GM18868 (cell line): Measurements from ENCODE around the gene FGF14.
"Not testable (repeated sequence)": the region's sequence is repeated elsewhere in the genome, so short reads cannot be mapped to it uniquely, and the experiment has no call there.

Source experiments
- ATAC-seq: cut with Tn5 transposase; IDR thresholded peaks from one replicate; pipeline ENCODE4 v1.9.1; 2021; ENCODE audit warnings: mild to moderate bottlenecking, moderate library complexity; ENCODE audit not compliant: unreplicated experiment

The FGF14 gene

DNA sequence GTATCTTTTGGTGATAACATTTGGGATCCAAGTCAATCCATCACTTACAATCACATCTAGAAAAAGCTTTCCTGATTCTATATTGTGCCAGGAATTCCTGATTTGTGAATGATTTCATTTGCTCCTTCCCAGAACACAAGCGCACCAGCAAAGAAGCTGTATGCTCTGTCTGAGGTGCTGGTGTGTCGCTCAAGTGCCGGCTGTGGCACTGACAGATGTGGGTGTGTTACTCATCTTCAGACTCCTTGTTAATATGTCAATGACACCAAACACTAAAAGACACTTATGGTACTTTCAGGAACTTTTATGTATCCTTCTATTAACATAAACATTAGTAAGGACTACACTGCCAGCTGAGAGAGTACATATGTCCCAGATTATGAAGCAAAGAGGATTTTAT is 520.3 kb downstream of the FGF14 start:
- ATAC-seq, result no peak

GRCh38 chr13:101880581-101880980 is 521.3 kb downstream of the FGF14 start:
- ATAC-seq, result no peak

GRCh38 chr13:101876951-101877350 is 524.9 kb downstream of the FGF14 start:
- no peak for ATAC-seq

GRCh38 chr13:101875717-101876393 is 526.0 kb downstream of the FGF14 start:
- no peak for ATAC-seq

GRCh38 chr13:101875091-101875490 is 526.8 kb downstream of the FGF14 start:
- no peak for ATAC-seq

DNA sequence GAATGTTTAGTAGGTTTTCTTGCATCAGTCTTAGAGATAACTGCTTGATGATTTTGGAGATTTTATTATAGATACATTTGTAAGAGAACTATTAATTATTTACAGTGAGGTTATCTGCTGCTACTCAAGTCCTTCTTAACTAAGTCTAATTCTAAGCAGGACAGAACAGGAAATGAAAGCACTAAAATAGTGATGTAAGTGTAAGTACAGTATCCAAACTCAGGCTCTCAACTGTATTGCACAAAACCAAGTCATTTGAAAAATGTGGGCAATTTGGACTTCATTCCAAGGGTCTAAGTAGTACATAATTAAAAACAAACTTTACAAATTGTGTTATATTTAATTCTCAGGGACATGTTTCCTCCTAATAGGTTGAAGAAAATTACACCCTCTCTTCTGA is 532.3 kb downstream of the FGF14 start:
- ATAC-seq, result no peak

DNA sequence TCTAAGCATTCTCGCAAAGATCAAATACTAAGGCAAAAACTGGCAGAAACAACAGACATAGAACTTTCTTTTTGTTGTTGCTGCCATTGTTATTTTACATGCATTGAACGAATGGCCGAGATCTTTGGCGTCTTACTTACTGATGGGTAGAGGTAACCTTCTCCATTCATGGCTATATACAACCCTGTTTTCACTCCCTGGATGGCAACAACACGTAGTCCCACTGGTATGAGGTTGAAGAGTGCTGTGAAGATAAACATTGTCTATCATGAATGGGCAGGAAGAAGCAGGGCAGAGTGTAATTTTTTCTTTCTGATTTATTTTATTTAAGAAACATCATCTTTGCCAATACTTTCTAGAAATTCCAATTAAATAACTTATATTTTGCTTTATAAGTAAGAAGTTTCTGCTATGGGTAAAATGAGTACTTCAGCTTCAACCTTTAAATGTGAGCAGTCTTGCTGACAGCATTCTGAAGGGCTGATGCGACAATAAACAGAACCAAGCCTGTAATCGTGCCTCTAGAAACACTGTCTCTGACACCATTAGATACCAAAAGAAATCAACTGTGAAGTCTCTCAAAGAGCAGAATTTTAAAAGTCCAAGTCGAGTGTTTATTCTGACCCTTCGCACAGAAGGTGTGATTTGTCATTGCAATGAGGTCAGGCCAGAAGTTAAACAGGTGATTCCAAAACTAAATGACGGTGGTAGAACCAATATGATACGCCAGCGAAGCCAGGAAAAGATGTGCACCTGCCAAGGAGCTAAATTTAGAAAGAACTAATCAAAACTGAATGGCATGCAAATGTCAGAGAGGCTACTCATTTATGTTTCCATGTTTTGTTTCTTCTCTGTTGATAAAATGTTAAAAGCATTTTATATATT is 533.0 kb downstream of the FGF14 start:
- ATAC-seq, result no peak

DNA sequence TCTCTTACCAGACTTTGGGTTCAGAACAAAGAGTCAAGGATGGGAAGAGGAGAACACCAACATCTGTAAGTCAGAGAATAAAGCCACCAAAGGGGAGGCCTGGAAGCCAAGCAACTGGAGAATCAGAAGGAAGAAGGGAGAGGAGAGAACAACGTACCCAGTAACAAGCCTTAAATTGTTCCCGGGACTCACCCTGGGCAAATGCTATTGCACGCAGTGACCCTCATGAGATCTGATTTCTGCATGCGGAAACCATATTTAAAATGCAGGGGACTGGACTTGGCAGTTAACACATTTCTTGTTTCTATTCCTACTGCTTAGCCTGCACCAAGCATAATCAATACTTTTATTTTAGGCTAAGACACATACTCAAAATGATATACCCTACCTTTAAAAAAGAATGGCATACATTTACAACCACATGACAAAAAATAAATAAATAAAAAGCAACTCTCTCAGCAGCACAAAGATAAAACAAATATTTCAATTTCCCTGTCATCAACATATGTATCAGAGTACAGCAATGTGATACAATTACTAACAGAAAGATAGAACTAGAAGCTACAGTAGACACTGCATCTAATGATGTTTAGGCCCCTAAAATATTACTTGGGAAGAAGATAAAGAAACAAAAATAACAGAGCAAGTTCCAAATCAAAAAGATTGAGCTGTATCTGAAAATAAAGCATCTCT is 534.8 kb downstream of the FGF14 start:
- ATAC-seq, result no peak

GRCh38 chr13:101858860-101859259 is 543.0 kb downstream of the FGF14 start:
- ATAC-seq, result no peak

DNA sequence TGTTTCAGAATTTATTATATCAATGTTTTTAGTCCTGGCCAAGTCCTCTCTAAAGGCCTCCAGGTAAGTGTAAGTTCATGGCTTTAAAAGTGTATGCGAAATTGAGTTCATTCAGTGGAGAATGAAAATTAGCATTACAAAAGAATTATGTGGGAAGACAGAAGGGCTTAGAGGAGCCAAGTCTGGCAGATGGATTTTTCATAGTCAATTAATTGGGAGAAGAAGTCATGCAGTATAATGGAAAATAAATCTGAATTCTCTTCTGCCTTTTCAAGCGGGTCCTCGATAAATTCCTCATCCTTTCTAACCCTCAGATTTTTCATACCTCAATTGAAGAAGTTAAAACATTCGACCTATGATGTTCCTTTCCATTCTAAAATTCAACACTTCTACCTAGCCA is 555.1 kb downstream of the FGF14 start:
- ATAC-seq, result no peak

DNA sequence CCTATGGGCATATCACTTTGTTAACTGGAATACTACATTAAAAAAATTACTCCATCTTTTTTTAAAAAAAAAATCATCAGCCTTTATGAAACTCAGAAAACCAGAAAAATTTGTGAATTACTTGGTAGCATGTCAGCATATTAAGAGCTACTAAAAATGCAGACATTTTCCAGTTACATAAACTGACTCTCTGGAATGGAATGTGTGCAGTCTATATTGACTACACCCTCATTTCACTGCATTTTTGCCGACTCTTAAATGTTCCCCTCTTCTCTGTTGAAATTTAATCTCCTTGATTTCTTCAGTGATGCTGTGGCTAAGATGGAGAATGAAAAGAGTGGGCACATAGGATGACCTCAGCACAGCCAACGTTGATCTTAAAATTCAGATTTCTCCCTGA is 555.6 kb downstream of the FGF14 start:
- ATAC-seq, result no peak

GRCh38 chr13:101845245-101846020 is 556.4 kb downstream of the FGF14 start:
- no peak for ATAC-seq

- no peak for ATAC-seq
Measured at GRCh38 chr13:101841698-101842097, 560.1 kb downstream of the FGF14 start.

DNA sequence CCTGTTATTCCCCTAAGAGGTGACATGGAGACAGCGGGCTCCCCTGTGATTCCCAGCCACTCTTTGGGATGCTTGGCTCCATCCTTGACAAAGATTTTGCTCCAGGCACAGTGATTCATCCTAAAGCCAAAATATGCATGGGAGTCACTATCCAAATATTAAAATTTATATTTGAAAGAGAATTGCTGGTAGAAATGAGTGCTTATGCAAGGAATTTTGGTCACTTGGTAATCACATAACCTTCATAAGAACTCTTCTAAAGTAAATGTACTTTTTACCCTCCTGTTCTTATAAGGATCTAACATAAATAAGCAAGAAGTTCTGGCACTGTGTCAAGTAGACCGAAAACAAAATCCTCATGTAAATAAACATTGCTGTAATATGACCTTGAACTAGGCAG is 563.5 kb downstream of the FGF14 start:
- no peak for ATAC-seq

- not testable (repeated sequence) for ATAC-seq
Measured at GRCh38 chr13:101837778-101838177, 564.1 kb downstream of the FGF14 start.

- ATAC-seq, result no peak
Measured at GRCh38 chr13:101837288-101837687, 564.6 kb downstream of the FGF14 start.

GRCh38 chr13:101835920-101836319 is 565.9 kb downstream of the FGF14 start:
- no peak for ATAC-seq

DNA sequence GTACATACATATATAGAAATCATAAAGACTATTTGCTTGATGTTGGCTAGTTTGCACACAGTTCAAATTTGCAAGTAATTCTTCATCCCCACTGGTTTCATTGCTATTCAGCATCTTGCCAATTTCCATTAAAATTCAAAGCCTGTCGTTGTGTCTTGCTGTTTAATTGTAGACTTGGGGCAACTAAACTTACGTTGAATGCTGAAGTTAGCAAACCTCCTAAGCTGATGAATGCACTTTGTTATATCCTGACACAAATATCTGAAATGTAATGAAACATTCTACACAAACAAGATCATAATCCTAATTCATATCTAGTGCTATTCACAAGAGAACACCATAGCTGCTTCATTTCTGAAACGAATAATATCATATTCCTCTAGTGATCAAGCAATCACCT is 568.2 kb downstream of the FGF14 start:
- no peak for ATAC-seq

DNA sequence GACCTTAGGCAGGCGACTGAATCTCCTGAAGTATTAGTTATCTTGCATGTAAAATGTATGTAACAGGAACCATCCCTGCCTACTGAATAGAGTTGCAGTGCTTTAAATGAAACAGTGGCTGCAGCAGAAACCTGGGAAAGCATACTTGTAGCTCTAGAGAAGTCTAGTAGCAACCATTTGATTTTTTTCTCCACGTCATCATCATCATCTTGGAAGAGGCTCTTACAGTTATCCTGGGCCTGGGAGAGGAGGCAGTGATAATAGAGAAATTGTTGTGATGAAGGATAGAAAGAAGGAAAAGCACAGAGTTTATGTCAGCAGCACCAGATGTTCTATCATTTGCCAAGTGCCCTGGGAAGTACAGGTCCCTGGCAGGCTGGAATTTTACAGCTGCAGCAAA is 571.8 kb downstream of the FGF14 start:
- ATAC-seq, result no peak

GRCh38 chr13:101829484-101829883 is 572.4 kb downstream of the FGF14 start:
- ATAC-seq, result no peak

GRCh38 chr13:101828119-101828518 is 573.7 kb downstream of the FGF14 start:
- ATAC-seq, result no peak
